Kidney (tissue), 14 donors: ENCODE results near the gene MYL4. TPM values are rescaled to one million over a fixed set of nuclear protein-coding genes. Genes with fewer than 3 reads are reported as not detected.
A peak's percentile ranks its signal among the peaks of the same experiment; 100 is the strongest.

Source experiments
- DNase-seq, 5 donors: peaks; one replicate each; pipeline ENCODE4 v3.0.0-alpha.2; 2013 to 2020
- FAIRE-seq: peaks from 2 replicates; lab custom pipeline; 2012; peaks lifted over from hg19 to GRCh38; lab: Jason Lieb, UNC
- H3K27ac ChIP-seq, 2 donors: one replicate each; pipeline ENCODE4 v1.7.0; 2013; ENCODE audit warnings: low read depth in 2 of 2, low read length in 2 of 2, inconsistent platforms in 1 of 2
- H3K27me3 ChIP-seq: one replicate; pipeline ENCODE4 v1.7.1; 2013; ENCODE audit warnings: low read length, inconsistent platforms; ENCODE audit not compliant: control insufficient read depth, insufficient read depth
- H3K36me3 ChIP-seq, 3 donors: one replicate each; pipeline versions ENCODE4 v1.7.0 to v1.7.1; 2013; ENCODE audit warnings: low read length in 3 of 3, control low read depth in 1 of 3, inconsistent platforms in 1 of 3; ENCODE audit not compliant: insufficient read depth in 3 of 3, control insufficient read depth in 2 of 3
- H3K4me1 ChIP-seq, 3 donors: one replicate each; pipeline versions ENCODE4 v1.7.0 to v1.7.1; 2013; ENCODE audit warnings: low read length in 3 of 3, inconsistent platforms in 1 of 3, low read depth in 1 of 3; ENCODE audit not compliant: control insufficient read depth in 2 of 3, insufficient read depth in 2 of 3
- H3K4me3 ChIP-seq, 3 donors: one replicate each; pipeline versions ENCODE4 v1.7.0 to v1.8.1; 2013; ENCODE audit warnings: low read length in 3 of 3, control low read depth in 1 of 3, inconsistent platforms in 1 of 3
- H3K9ac ChIP-seq, 3 donors: one replicate each; pipeline versions ENCODE4 v1.7.0 to v1.7.1; 2013; ENCODE audit warnings: low read length in 3 of 3, control low read depth in 1 of 3, inconsistent platforms in 1 of 3
- H3K9me3 ChIP-seq, 3 donors: one replicate each; pipeline versions ENCODE4 v1.7.0 to v1.7.1; 2013; ENCODE audit warnings: low read length in 3 of 3, control low read depth in 1 of 3, inconsistent platforms in 1 of 3; ENCODE audit not compliant: control insufficient read depth in 2 of 3, insufficient read depth in 1 of 3
- CTCF ChIP-seq: IDR thresholded peaks from 3 replicates; pipeline ENCODE4 v1.5.1; 2012; ENCODE audit warnings: mild to moderate bottlenecking, moderate library complexity, borderline replicate concordance; ENCODE audit not compliant: insufficient read depth; ENCODE audit errors: extremely low read depth
- intact Hi-C: fragments of 100-400 bp; cut with DNase I; formaldehyde crosslinking; loops from one replicate; pipeline ENCODE4 v1.11.1; 2022
- polyA plus RNA-seq: library from polyadenylated mRNA; stranded (reverse); fragments of 350-450 nt; fragmentation: Illumina TruSeq; extraction: RNeasy Lipid Tissue Mini Kit (QIAGEN cat#74804); gene quantifications from one replicate; pipeline ENCODE4 v1.2.3, GENCODE V29; 2014; ENCODE audit warnings: low read depth, low replicate concordance; ENCODE audit not compliant: insufficient read depth
- total RNA-seq: library from RNA; stranded (reverse); fragmentation: NEBNext Ultra II Directional; extraction: Animal tissue kit (Norgen Biotek cat#: 25700); gene quantifications from one replicate; pipeline ENCODE4 v1.2.1, GENCODE V29; 2021
- donor health status: control.
- donor health status: control.
- donor health status: control.
- donor health status: control.
- donor health status: control.
- donor health status: DM: yes; HTN: yes; CAD: no.
- donor health status: Normal renal cell carcinoma (clear cell type).

Gene MYL4
- total and polyA plus RNA-seq, 2 donors from 2014 or later: 1.0 TPM; not detected in 1

- peak; percentile 35 for FAIRE-seq
- TF ChIP-seq CTCF: no peak
- no peak overlapping the region for H3K9ac ChIP-seq
- peak in 2 of 5 donors; percentile 47 to 51 for DNase-seq
- peaks cover 0 to 36% (median 24%) of the 10 kb centered on the region in 3 donors for H3K4me1 ChIP-seq
- intact Hi-C loops: no loop called here
- H3K27ac ChIP-seq: peak overlapping the region in 1 of 2 donors; percentile 45
- no peaks in the 10 kb centered on the region for H3K36me3 ChIP-seq
- H3K4me3 ChIP-seq: no peak overlapping the region
- no peaks in the 10 kb centered on the region for H3K9me3 ChIP-seq
- H3K27me3 ChIP-seq: no peaks in the 10 kb centered on the region
These were observed 62.0 kb downstream of the MYL4 start for GRCh38 chr17:47270946-47271705.

- Histone ChIP-seq H3K9me3 (no peaks in the 10 kb centered on the region), H3K9ac (no peak overlapping the region), H3K36me3 (no peaks in the 10 kb centered on the region), H3K4me1 (peaks cover 0 to 47% (median 36%) of the 10 kb centered on the region in 3 donors), H3K4me3 (no peak overlapping the region), H3K27me3 (no peaks in the 10 kb centered on the region), H3K27ac (no peak overlapping the region)
- no peak for TF ChIP-seq CTCF
- no peak for DNase-seq
- intact Hi-C loops: no loop called here
- no peak for FAIRE-seq
These were observed 63.3 kb downstream of the MYL4 start for GRCh38 chr17:47272491-47272890.

- FAIRE-seq: no peak
- Histone ChIP-seq H3K4me3 (no peak overlapping the region), H3K27ac (peak overlapping the region; percentile 2 to 23), H3K27me3 (no peaks in the 10 kb centered on the region), H3K9me3 (no peaks in the 10 kb centered on the region), H3K36me3 (no peaks in the 10 kb centered on the region), H3K9ac (no peak overlapping the region), H3K4me1 (peaks cover 0 to 47% (median 36%) of the 10 kb centered on the region in 3 donors)
- TF ChIP-seq CTCF: no peak
- intact Hi-C loops: no loop called here
- DNase-seq: no peak
These were observed 64.1 kb downstream of the MYL4 start for GRCh38 chr17:47273245-47273644.

Other genes with a start within 250 kb of the MYL4 start
- not detected for gene RPRML, start 230.1 kb upstream of the MYL4 start, total RNA-seq
- not detected for gene RPRML, start 230.1 kb upstream of the MYL4 start, polyA plus RNA-seq
- gene CDC27, start 20.1 kb upstream of the MYL4 start, total RNA-seq: 78.2 TPM
- 18.2 TPM for gene CDC27, start 20.1 kb upstream of the MYL4 start, polyA plus RNA-seq
- gene ITGB3, start 44.5 kb downstream of the MYL4 start, total RNA-seq: 88.8 TPM
- gene ITGB3, start 44.5 kb downstream of the MYL4 start, polyA plus RNA-seq: 7.1 TPM
- gene EFCAB13, start 114.6 kb downstream of the MYL4 start, total RNA-seq: 18.8 TPM
- gene EFCAB13, start 114.6 kb downstream of the MYL4 start, polyA plus RNA-seq: 2.2 TPM